ENCODE data around the gene POU2F1.

The POU2F1 gene

GRCh38 chr1:167344615-167345385 is 124.1 kb downstream of the POU2F1 start:
- H3K4me3 ChIP-seq (ENCODE audit: control insufficient read depth, low read depth, low read length) = no peak overlapping the region
- TF ChIP-seq CTCF (conservative IDR thresholded peaks at IDR 0.05; ENCODE audit: control insufficient read depth, insufficient read depth, low read depth, low read length) = no peak
- DNase-seq (ENCODE audit: low read depth) = peak; percentile 13

- no peak overlapping the region for H3K4me3 ChIP-seq (ENCODE audit: control insufficient read depth, low read depth, low read length)
- peak; percentile 7 for DNase-seq (ENCODE audit: low read depth)
- no peak for TF ChIP-seq CTCF (conservative IDR thresholded peaks at IDR 0.05; ENCODE audit: control insufficient read depth, insufficient read depth, low read depth, low read length)
Observed at GRCh38 chr1:167345386-167345733, 124.7 kb downstream of the POU2F1 start.

GRCh38 chr1:167357305-167357704 is 136.6 kb downstream of the POU2F1 start:
- no peak overlapping the region for H3K4me3 ChIP-seq (ENCODE audit: control insufficient read depth, low read depth, low read length)
- no peak for TF ChIP-seq CTCF (conservative IDR thresholded peaks at IDR 0.05; ENCODE audit: control insufficient read depth, insufficient read depth, low read depth, low read length)
- no peak for DNase-seq (ENCODE audit: low read depth)

GRCh38 chr1:167359295-167359694 is 138.6 kb downstream of the POU2F1 start:
- no peak overlapping the region for H3K4me3 ChIP-seq (ENCODE audit: control insufficient read depth, low read depth, low read length)
- TF ChIP-seq CTCF (conservative IDR thresholded peaks at IDR 0.05; ENCODE audit: control insufficient read depth, insufficient read depth, low read depth, low read length) = no peak
- DNase-seq (ENCODE audit: low read depth) = no peak

- no peak overlapping the region for H3K4me3 ChIP-seq (ENCODE audit: control insufficient read depth, low read depth, low read length)
- TF ChIP-seq CTCF (conservative IDR thresholded peaks at IDR 0.05; ENCODE audit: control insufficient read depth, insufficient read depth, low read depth, low read length) = no peak
- DNase-seq (ENCODE audit: low read depth) = no peak
Observed at GRCh38 chr1:167360120-167360519, 139.4 kb downstream of the POU2F1 start.

- no peak overlapping the region for H3K4me3 ChIP-seq (ENCODE audit: control insufficient read depth, low read depth, low read length)
- no peak for TF ChIP-seq CTCF (conservative IDR thresholded peaks at IDR 0.05; ENCODE audit: control insufficient read depth, insufficient read depth, low read depth, low read length)
- DNase-seq (ENCODE audit: low read depth) = no peak
Observed at GRCh38 chr1:167362638-167363037, 142.0 kb downstream of the POU2F1 start.
